Uterus (tissue), 2 donors: ENCODE results near the gene GPRC5C.

Experiments
- CTCF ChIP-seq, 4 experiments: fragments of 200-600 bp in 2 of 4; fragments of 450-650 bp in 2 of 4; sonication (generic) in 2 of 4; IDR thresholded peaks; one replicate each; pipeline ENCODE4 v1.5.1; 2016 to 2019; ENCODE audit warnings: antibody characterized with exemption in 4 of 4, mild to moderate bottlenecking in 2 of 4, moderate library complexity in 1 of 4
- POLR2A ChIP-seq, 2 donors: fragments of 450-650 bp; IDR thresholded peaks; one replicate each; pipeline ENCODE4 v1.6.1; 2016; ENCODE audit warnings: antibody characterized with exemption in 2 of 2, mild to moderate bottlenecking in 1 of 2, moderate library complexity in 1 of 2

- no peak for TF ChIP-seq CTCF (IDR thresholded peaks at IDR 0.05)
- no peak for TF ChIP-seq POLR2A (IDR thresholded peaks at IDR 0.05)
Measured at GRCh38 chr17:74455821-74456220, 23.9 kb downstream of the GPRC5C start.
